ENCODE data around the gene NPHP4. TPM values are rescaled to one million over a fixed set of nuclear protein-coding genes. Genes with fewer than 3 reads are reported as not detected.

Gene NPHP4
- total and polyA plus RNA-seq, 9 of the 15 experiments (the other 6 are each of a cell fraction or from before 2014, with no cell fraction given): 0.52 to 26.2 (median 6.7) TPM

DNA sequence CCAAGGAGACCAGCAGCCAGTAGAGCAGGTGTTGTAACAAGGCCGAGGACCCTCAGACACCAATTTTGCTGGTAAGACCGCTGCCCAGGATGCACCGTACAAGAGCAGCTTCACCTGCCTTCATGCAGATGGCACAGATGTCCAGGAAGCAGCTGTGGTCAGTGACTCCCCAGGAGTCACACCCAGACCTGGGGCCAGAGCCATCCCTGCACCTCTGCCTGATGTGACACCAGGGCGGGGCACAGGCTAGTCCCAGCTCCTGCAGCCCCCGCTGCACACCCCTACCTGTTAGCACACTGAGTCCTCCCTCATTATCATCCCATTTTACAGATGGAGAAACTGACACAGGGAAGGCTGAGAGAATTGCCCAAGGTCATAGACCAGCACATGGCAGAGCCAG, 37.1 kb upstream of the NPHP4 start (continued):
- TF ChIP-seq, protein P1, sequence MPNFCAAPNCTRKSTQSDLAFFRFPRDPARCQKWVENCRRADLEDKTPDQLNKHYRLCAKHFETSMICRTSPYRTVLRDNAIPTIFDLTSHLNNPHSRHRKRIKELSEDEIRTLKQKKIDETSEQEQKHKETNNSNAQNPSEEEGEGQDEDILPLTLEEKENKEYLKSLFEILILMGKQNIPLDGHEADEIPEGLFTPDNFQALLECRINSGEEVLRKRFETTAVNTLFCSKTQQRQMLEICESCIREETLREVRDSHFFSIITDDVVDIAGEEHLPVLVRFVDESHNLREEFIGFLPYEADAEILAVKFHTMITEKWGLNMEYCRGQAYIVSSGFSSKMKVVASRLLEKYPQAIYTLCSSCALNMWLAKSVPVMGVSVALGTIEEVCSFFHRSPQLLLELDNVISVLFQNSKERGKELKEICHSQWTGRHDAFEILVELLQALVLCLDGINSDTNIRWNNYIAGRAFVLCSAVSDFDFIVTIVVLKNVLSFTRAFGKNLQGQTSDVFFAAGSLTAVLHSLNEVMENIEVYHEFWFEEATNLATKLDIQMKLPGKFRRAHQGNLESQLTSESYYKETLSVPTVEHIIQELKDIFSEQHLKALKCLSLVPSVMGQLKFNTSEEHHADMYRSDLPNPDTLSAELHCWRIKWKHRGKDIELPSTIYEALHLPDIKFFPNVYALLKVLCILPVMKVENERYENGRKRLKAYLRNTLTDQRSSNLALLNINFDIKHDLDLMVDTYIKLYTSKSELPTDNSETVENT (CRISPR knock-in tag; IDR thresholded peaks at IDR 0.05): no peak
- no peak for TF ChIP-seq MEIS2 (IDR thresholded peaks at IDR 0.05; ENCODE audit: partially characterized antibody)
- no peak for TF ChIP-seq MXI1 (IDR thresholded peaks at IDR 0.05; ENCODE audit: low read depth, low read length)
- no peak for TF ChIP-seq SP2 (IDR thresholded peaks at IDR 0.05; ENCODE audit: extremely low read depth, low read depth, low read length, poor library complexity, severe bottlenecking)
- no peak for TF ChIP-seq E2F3 (CRISPR knock-in tag; IDR thresholded peaks at IDR 0.05)
- TF ChIP-seq, protein P2, sequence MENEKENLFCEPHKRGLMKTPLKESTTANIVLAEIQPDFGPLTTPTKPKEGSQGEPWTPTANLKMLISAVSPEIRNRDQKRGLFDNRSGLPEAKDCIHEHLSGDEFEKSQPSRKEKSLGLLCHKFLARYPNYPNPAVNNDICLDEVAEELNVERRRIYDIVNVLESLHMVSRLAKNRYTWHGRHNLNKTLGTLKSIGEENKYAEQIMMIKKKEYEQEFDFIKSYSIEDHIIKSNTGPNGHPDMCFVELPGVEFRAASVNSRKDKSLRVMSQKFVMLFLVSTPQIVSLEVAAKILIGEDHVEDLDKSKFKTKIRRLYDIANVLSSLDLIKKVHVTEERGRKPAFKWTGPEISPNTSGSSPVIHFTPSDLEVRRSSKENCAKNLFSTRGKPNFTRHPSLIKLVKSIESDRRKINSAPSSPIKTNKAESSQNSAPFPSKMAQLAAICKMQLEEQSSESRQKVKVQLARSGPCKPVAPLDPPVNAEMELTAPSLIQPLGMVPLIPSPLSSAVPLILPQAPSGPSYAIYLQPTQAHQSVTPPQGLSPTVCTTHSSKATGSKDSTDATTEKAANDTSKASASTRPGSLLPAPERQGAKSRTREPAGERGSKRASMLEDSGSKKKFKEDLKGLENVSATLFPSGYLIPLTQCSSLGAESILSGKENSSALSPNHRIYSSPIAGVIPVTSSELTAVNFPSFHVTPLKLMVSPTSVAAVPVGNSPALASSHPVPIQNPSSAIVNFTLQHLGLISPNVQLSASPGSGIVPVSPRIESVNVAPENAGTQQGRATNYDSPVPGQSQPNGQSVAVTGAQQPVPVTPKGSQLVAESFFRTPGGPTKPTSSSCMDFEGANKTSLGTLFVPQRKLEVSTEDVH (IDR thresholded peaks at IDR 0.05; ENCODE audit: low read depth, partially characterized antibody): no peak
